ENCODE results near the gene LMAN2.
"Not testable (repeated sequence)": the region's sequence is repeated elsewhere in the genome, so short reads cannot be mapped to it uniquely, and the experiment has no call there.

Gene LMAN2

GRCh38 chr5:177306674-177307543, 44.6 kb downstream of the LMAN2 start:
- DNase-seq (ENCODE audit: low spot score): no peak

DNA sequence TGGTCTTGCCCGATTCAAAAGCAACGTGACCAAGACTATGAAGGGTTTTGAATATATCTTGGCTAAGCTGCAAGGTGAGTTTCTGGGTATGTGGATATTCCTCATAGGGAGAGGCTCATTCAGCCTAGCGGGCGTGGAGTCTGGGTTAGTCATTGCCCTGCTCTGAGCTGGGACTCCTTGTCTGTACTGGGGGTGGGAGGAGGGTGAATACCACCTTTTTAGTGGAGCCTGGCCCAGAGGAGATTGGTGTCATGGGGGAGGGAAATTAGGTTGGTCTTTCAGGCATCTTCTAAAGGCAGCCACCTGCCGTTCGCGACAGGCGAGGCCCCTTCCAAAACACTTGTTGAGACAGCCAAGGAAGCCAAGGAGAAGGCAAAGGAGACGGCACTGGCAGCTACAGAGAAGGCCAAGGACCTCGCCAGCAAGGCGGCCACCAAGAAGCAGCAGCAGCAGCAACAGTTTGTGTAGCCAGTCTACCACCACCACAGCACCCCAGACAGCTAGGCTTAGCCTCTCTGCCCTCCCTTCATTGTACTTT, 45.3 kb downstream of the LMAN2 start:
- DNase-seq (ENCODE audit: low spot score): not testable (repeated sequence)

DNA sequence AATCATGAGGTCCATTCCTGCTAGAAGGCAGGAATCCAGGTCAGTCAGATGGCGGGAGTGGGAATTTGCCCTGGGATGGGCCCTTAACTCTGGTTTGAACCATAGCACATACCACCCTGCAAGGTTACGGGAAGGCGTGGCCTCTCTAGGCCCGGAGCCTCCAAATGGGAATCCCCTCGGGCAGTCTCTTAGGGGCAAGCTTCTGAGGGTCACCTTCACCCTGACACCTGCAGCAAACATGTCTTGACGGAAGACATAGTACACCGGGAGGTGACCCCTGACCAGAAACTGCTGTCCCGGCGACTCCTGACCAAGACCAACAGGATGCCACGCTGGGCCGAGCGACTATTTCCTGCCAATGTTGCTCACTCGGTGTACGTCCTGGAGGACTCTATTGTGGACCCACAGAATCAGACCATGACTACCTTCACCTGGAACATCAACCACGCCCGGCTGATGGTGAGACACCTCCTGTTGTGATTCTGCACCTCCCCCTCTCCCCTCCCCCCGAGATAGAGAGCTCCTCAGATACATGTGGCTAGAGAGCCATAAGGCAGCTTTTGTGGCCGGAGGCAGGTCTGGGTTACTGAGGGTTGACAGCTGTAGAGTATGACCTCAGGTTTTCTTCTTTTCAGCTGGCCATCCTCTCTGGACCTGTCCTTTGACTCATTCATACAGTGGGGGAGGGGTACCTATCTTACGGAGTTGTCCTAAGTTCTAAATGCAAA, 46.9 kb downstream of the LMAN2 start:
- peak; percentile 62 for DNase-seq (ENCODE audit: low spot score)

DNA sequence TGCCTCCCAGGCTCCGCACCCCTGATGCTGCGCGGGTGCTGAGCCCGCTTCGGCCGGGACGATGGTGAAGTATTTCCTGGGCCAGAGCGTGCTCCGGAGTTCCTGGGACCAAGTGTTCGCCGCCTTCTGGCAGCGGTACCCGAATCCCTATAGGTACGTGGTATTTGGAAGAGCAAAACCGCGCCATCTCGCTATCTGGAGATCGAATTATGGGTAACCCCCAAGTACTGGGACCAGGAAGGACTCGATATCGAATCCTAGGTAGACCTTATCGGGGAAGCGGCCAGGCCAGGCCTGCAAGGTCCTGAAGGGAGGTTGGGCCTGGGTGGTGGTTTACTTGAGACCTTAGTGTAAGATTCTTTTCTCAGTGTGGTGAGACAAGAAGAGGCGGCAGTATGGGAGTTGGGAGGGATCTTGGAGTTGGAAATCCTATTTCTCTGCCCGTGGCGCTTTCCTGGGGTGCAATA, 47.5 kb downstream of the LMAN2 start:
- DNase-seq (ENCODE audit: low spot score): no peak

- DNase-seq (ENCODE audit: low spot score): peak; percentile 94
Observed at GRCh38 chr5:177303121-177303924, 48.1 kb downstream of the LMAN2 start, which contains the start of the genes PRELID1 and RAB24. PRELID1 (plus strand) TSS chr5:177303799; CDS start chr5:177303986, 187 bp downstream. RAB24 (minus strand) TSS chr5:177303719; CDS start chr5:177303288, 431 bp downstream.

GRCh38 chr5:177302354-177303110, 48.9 kb downstream of the LMAN2 start:
- no peak for DNase-seq (ENCODE audit: low spot score)

DNA sequence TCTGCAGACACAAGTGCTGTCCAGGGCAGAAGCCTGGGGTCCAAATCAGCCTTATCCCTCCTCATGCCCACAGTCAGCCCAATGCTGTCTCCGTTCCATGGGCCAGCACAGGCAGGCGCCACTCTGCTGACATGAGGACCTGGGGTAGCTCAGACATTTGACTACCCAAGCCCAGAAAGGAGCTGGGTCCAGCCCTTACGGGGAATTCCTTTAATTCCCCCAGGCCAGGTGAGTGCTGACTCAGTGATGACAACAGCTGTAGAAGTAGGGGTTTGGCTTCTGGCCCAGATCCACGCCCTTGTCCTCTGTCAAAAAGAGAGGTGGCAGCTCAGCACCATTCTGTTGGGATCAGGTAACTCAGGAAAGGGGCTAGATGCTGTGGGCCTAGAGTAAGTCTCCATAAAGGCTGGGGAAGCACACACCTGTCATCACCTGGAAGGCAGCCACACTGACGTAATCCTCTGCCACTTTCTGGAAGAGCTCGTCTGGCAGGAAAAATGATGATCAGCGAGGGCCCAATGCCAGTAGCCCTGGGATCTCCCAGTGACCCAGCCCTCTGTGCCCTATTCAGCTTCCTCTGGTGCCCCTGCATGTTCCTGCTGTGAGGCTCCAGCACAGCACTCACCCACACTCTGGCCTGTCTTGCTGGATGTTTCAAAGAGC, 49.8 kb downstream of the LMAN2 start:
- no peak for DNase-seq (ENCODE audit: low spot score)

- no peak for DNase-seq (ENCODE audit: low spot score)
Observed at GRCh38 chr5:177300951-177301350, 50.5 kb downstream of the LMAN2 start.

GRCh38 chr5:177300236-177300880, 51.1 kb downstream of the LMAN2 start:
- no peak for DNase-seq (ENCODE audit: low spot score)

DNA sequence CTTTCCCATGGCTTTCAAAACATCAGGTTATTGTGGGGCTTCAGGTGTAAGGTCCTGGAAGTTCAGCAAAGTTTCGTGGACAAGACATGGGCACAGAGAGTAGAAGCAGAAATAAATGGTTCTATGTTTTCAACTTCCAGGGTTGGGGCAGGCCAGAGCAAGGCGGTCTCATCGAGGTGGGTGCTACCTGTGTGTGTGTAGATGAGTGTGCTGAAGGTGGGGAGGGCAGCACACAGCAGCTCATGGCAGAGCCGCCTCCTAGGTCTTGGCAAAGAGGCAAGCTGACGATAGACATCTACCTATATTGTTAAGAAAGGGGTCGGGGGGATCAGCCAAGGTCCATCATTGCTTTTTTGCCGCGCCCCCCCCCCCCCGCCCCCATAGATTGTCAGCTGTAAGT, 51.8 kb downstream of the LMAN2 start:
- DNase-seq (ENCODE audit: low spot score): no peak

DNA sequence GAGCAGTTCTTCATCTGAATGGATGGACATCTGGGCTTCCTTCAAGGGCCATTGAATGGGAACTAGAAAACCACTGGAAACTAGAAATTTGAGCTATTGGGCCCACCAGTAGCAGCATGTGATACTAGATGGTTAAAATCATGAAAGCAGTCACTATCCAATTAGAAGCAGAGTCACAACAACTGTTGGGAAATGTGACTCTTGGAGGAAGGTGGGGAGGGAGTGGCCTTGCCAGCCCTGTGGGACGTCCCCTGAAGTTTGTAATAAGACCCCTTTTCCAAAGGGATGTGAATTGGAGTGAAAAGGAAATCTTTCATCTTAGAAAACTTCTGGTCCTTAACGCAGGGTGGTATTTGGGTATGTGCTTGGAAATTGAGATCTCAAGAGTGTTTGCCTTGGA, 53.5 kb downstream of the LMAN2 start:
- no peak for DNase-seq (ENCODE audit: low spot score)

DNA sequence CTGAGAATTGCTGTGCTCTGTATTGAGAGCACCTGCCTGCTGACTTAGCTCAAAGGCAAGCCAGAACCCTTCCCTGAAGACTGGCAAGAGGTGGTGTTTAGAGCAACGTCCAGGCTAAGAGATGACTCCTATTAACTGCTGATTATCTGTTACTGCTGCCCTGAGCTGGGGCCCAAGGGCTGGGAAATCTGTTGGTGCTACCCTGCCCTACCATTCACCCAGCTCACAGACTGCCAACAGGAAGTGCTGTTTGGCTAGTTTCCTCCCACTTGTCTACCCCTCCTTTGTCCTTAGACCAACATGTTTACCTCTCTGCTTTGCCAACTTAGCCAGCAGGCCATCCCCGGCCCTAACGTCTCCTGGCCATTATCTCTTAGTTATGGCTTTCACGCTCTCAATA, 54.9 kb downstream of the LMAN2 start:
- DNase-seq (ENCODE audit: low spot score): no peak

DNA sequence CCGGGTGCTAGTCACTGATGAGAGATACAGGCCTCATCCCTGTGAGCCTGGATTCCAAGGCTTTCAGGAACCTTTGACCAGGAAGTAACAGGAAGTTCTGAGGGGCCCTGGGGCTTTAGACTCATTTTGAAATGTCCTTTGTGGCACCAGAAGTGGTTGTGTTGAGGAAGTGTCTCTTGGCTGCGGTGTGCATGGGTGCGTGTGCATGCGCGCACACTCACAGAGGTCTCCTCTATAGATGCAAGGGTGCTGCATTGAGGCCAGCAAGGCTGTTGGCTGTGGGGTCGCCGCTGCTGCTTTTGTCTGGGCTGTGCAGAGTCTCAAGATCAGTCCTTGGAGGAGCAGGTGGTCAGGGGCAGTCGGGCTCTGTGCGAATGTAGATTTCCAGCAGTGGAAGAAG, 55.5 kb downstream of the LMAN2 start:
- DNase-seq (ENCODE audit: low spot score): no peak

GRCh38 chr5:177294632-177295031, 56.8 kb downstream of the LMAN2 start:
- DNase-seq (ENCODE audit: low spot score): no peak

DNA sequence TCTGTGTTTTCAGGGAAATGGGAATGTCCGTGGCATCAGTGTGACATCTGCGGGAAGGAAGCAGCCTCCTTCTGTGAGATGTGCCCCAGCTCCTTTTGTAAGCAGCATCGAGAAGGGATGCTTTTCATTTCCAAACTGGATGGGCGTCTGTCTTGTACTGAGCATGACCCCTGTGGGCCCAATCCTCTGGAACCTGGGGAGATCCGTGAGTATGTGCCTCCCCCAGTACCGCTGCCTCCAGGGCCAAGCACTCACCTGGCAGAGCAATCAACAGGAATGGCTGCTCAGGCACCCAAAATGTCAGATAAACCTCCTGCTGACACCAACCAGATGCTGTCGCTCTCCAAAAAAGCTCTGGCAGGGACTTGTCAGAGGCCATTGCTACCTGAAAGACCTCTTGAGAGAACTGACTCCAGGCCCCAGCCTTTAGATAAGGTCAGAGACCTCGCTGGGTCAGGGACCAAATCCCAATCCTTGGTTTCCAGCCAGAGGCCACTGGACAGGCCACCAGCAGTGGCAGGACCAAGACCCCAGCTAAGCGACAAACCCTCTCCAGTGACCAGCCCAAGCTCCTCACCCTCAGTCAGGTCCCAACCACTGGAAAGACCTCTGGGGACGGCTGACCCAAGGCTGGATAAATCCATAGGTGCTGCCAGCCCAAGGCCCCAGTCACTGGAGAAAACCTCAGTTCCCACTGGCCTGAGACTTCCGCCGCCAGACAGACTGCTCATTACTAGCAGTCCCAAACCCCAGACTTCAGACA, 57.5 kb downstream of the LMAN2 start:
- no peak for DNase-seq (ENCODE audit: low spot score)

DNA sequence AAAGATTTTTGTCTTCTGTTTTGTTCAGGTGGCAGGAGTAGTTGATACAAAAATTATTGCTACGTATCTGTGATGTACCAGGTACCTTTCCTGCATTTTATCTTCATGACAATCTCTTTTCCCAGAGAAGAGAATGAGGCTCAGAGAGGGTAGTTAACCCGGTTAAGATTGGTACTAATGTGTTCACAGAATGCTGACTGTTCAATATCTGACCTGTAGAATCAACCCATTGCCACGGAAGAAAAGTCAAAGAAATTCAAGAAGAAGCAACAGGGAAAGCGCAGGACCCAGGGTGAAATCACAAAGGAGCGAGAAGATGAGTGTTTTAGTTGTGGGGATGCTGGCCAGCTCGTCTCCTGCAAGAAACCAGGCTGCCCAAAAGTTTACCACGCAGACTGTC, 59.7 kb downstream of the LMAN2 start:
- DNase-seq (ENCODE audit: low spot score): no peak

GRCh38 chr5:177290816-177291596, 60.5 kb downstream of the LMAN2 start:
- no peak for DNase-seq (ENCODE audit: low spot score)

DNA sequence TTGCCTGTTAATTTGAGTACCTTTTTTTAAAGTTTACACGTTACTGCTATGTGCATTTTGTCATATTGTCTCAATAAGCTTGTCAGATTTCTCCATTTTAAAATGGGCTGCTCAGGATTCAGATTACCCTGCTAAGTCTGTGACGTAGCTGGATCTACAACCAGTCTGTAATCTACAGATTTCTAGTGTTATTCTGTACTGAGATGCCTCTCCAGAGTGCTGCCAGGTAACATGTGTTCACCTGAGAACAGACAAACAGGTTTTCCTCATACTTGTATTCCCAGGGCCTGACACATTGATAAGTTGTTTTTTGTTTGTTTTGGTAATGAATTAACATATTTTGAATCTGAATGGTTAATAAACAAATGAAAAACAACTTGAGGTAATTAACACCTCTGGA, 63.3 kb downstream of the LMAN2 start:
- DNase-seq (ENCODE audit: low spot score): no peak
